Left cardiac atrium (tissue), 4 donors: Measurements from ENCODE around the gene BIN1. TPM values are rescaled to one million over a fixed set of nuclear protein-coding genes. Genes with fewer than 3 reads are reported as not detected.

Experiments used
- ATAC-seq, 2 donors: fragments of 200-7000 bp; cut with Tn5 transposase; one replicate each; pipeline ENCODE4 v1.9.1; 2020; ENCODE audit warnings: mild to moderate bottlenecking in 2 of 2, moderate library complexity in 2 of 2
- DNase-seq: peaks from one replicate; pipeline ENCODE4 v3.0.0-alpha.2; 2020
- intact Hi-C, 2 donors: fragments of 100-400 bp; cut with DNase I; formaldehyde crosslinking; loops; one replicate each; pipeline versions ENCODE4 v1.14.1 to v1.15.1; 2022 to 2023
- total RNA-seq, 2 donors: library from RNA; stranded (reverse); fragmentation: NEBNext Ultra II Directional; extraction: Animal tissue kit (Norgen Biotek cat#: 25700); gene quantifications; one replicate each; pipeline ENCODE4 v1.2.1, GENCODE V29; 2021
- donor health status: DM: no; HTN: yes; CAD: no.
- donor health status: DM: no; HTN: yes; CAD: no; lungs with severe emphysema.
- donor health status: DM: yes; HTN: yes; CAD: no.
- donor health status: Dilated cardiomyopathy.

BIN1 gene
- total RNA-seq, 2 donors from 2014 or later, result 16.2 to 23.6 TPM

DNA sequence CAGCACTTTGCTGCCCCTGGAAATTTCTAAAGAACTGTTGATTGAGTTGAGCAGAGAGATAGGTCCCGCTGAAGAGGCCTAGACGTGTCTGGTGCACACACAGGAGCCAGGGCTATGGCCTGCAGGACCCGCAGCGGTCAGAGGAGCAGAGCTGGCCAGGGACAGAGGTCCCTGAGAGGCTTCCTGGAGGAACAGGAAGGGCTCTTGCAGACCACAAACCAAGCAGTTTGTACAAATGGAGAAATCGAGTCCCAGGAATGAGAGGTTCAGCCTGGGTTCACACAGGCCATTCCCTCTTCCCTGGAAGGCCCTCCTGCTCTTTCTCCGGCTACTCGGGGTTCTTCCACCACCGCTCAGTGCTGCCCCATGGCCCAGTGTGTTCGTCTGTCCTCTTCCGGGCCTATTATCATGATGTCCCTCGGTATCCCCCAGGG is 1.2 kb upstream of the BIN1 start:
- no peak for DNase-seq
- intact Hi-C loops, result loop anchor here in 1 of 2 donors (10.0 kb wide), 1 partner anchor 47 kb away; no protein-coding TSS in a partner anchor
- no peak for ATAC-seq

DNA sequence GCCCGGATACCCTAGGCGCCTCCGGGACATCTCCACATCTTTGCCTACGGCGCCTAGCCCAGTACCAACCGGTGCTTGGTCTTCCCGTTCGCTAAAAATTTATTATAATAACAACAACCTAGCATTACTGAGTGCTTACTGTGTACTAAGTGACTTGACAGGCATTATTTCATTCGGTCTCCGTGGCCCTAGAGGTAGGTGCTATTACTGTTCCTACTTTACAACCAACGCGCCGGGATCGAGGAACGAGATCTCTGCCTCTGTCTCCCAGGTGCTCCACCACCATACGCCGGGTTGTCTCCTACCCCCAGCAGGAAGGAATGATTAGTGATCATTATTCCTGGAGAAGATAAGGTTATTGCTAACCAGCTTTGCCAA is 657 bp upstream of the BIN1 start:
- no peak for DNase-seq
- peak in 1 of 2 donors; percentile 4 for ATAC-seq
- intact Hi-C loops, result loop anchor here in 1 of 2 donors (10.0 kb wide), 1 partner anchor 47 kb away; no protein-coding TSS in a partner anchor

DNA sequence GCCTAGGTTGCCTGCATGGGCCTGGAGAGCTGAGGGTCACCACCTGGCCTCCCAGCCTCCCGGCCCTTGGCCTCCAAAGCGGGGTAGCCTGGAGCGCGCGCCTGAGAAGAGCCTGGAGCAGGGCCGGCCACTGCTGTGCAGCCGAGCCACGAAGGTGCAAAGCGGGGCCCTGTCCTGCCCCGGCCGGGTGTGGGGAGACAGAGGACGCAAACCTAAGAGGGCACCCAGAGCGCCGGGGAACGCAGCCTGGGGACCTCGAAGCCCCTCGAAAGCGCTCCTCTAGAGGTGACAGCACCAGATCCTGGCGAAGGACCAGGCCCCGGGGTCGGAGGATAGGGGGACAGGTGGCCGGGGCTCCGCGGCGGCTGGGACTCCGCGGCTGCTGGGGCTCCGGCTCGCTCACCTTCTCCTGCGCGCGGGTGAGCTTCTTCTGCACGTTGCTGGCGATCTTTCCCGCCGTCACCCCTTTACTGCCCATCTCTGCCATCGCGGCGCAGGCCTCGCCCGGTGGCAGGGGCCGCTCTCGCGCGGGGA is 430 bp downstream of the BIN1 start:
- ATAC-seq (peak; percentile 9 to 29), DNase-seq (peak; percentile 40)
- intact Hi-C loops, result loop anchor here in 1 of 2 donors (10.0 kb wide), 1 partner anchor 48 kb away; no protein-coding TSS in a partner anchor

DNA sequence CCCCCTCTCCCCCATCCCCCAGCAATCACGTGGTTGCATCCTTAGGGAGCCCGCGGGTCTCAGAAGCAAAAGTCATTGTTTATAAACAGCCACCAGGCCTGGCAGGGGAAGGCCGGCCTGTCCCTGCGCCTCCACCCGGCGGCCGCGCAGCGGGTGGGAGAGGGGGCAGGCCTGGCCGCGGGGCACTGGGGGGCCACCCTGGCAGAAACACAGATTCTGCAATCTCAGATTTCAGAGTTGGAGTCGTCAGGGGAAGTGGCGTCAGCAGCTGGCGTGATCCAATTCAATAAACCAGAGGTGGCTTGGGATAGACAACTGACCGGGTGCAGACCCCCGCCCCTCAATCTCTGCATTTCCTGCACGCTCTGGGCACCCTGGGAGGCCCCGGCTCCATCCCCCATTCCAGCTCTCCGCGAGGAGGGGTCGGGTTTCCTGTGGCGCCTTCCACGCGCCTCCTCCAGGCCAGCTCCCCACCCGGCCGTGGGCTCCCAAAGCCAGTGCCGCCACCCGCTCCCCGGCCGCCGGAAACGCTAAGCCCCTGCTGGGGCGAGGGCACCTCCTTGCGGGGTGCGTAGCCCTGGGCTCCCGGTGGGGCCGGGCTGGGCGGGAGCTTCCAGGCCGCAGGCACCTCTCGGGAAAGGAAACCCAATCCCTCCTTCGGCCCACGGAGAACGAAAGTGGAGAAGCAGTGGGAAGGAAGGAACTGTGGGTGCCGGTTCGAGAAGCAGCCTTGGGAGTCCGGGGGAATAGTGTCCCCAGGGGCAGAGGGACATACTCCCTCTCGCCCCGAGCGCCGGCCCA is 1.1 kb downstream of the BIN1 start:
- intact Hi-C loops, result loop anchor here in 1 of 2 donors (10.0 kb wide), 1 partner anchor 49 kb away; no protein-coding TSS in a partner anchor
- DNase-seq, result no peak
- ATAC-seq, result peak; percentile 16 to 25

DNA sequence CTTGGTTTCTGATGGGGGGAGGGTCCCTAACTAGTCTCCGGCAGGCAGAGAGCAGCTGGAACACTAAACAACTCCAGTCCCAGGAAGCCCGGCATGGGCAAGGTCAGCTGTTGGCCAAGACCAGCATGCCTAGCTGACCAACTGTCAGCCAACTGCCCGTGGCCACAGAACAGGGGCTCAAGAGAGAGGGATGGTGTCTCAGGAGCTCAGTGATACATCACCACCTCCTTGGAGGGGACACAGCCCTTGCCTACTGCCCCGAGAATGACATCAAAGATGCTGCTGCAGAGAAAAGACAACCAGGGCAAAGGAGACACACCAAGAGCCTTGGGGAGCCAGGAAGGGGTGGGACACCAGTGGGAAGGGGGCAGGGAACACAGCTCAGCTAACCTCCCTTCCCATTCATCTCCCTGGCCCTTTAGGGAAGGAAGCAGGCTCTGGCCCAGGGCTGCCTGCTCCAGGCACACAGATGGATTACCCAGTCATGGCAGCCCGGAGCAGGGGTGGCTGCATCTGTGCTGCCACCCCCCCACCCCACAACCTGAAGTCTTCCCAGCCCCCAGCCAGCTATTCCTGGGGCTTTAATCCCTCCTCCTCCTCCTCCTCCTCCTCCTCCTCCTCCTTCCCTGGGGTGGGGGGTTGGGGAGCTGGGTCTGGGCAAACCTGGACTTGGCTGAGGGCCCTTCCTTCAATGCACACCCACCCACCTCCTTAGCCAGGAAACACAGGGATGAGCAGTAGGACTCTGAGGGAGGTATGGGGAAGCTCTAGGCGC is 1.9 kb downstream of the BIN1 start:
- DNase-seq (no peak), ATAC-seq (no peak)
- intact Hi-C loops, result loop anchor here in 1 of 2 donors (10.0 kb wide), 1 partner anchor 50 kb away; no protein-coding TSS in a partner anchor

DNA sequence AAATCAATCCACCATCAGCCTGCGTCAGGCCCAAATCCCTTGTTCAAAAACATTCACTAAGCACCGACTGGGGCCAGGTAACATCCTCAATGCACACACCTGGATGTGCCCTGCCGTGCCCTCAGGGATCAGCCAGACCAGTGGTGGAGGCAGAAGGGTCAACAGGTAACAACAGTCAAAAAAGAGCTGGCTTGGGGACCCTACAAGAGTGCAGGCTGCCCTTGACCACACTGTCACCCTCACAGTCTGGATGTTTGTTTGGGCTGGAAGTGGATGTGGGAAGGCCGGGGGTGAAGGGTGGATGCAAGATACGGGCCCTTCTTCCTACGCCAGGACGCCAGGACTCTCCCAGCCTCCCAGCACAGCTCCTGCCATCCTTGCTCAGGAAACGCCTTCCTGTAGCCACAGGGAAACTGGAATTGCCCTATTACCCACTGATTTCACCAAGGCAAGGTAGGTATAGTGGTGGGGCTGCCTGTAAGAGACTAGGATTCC is 2.7 kb downstream of the BIN1 start:
- no peak for DNase-seq

DNA sequence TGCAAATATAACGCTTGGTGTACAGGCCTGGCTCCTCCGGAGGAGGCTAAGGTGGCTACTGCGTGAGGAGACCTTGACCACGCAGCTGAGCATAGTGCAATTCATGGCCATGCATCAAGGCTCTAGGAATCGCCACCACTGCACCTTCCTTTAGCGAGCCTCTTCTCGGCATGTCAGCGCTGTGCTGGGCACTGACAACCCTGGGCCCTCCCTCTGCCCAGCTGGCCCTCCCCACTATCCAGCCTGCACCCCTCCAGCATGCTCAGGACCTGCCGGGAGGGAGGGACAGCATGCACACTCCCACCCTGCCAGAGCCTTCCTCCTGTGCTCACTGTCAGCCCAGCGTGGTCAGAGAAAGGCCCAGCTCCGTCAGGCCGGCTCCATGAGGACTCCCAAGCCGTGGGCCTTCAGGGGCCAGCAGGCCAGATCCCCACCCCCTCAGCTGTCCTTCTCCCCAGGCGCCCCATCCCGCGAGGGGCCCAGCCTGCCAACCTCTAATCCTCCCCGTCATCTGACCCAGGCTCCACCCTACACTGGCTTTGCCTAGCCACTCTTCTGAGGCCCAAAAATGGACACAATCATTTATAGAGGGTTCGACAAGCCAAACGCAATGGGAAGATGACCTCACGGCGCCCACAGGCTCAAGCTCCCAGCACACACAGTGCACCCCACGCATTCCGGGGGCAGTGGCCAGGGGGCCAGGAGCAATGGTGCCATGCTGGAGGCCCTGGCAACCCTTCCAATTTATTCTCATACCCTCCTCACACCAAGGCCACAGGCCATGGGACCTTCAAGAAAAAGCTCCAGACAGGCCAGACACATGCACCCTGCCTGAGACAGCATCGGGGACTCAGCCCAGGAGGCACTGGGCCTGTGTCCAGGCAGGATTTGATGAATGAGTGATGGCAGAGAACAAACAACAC is 3.5 kb downstream of the BIN1 start:
- intact Hi-C loops, result loop anchor here in 1 of 2 donors (10.0 kb wide), 1 partner anchor 51 kb away; no protein-coding TSS in a partner anchor
- DNase-seq, result no peak
- no peak for ATAC-seq

More for the DNA sequence above, 2.7 kb downstream of the BIN1 start:
- intact Hi-C loops, result loop anchor here in 1 of 2 donors (10.0 kb wide), 1 partner anchor 51 kb away; no protein-coding TSS in a partner anchor
- no peak for ATAC-seq

DNA sequence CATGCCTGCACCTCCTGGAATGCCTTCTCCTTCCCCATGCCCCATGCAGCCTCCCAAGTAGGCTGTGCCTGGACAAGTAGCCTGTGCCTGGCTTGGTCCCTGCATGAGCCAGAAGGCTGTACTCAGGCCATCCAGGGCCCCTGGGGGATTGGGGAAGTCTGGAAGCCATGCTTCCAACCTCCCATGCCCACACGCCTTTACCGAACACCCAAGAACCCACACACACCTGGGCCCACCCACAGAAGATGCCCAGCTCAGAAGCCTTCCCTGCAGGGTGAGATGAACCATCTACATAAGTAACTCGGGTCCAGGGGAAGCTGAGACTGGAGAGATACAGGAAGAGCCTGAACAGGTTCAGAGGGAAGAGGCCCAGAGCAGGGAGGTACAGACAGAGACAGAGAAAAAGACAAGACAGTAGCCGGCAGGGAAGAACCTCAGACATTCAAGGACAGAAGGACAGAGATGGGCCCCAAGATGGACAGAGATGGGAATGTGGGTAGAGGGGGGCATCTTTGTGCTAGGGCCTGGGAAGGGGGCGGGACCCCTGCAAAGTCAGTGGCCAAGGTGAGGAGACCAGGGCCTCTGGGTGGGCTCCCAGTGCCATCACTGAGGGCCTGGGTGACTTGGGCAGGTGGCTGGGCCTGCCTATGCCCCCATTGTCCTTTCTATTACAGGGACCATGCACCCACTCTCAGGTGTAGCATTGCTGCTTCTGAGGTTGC is 4.3 kb downstream of the BIN1 start:
- intact Hi-C loops, result loop anchor here in 1 of 2 donors (10.0 kb wide), 1 partner anchor 52 kb away; no protein-coding TSS in a partner anchor
- no peak for ATAC-seq
- no peak for DNase-seq

DNA sequence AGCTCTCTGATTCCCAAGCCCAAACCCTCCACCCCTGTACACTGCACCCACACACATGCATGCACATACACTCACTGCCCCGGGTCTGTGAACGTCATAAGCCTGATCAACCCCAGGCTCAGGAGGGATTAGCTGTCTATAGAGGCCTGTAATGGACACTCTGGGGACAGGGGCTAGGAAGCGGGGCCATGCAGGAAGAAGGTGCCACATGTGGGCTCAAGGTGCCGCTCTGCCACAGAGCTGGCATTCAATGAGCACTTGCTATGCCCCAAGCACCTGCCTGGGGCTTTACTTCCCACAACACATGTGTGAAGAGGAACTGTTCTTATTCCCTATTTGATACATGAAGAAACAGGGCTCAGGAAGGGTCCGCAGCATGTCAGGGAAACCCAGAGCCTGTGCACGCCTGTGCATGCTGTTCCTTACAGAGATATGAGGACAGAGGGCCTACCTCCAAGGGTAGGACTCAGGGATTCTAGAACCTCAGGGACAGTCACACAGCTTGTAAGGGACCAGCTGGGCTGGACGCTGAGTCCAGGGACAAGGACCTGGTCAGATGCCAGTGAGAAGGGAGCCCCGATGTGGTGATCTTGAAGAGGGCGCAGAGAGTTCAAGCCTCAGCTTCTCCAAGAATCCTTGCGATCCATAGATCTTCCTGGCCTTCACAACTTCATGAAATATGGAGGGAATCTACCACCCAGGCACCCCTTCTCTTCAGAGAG is 5.0 kb downstream of the BIN1 start:
- DNase-seq (no peak), ATAC-seq (no peak)
- intact Hi-C loops, result loop anchor here in 1 of 2 donors (10.0 kb wide), 1 partner anchor 53 kb away; no protein-coding TSS in a partner anchor

DNA sequence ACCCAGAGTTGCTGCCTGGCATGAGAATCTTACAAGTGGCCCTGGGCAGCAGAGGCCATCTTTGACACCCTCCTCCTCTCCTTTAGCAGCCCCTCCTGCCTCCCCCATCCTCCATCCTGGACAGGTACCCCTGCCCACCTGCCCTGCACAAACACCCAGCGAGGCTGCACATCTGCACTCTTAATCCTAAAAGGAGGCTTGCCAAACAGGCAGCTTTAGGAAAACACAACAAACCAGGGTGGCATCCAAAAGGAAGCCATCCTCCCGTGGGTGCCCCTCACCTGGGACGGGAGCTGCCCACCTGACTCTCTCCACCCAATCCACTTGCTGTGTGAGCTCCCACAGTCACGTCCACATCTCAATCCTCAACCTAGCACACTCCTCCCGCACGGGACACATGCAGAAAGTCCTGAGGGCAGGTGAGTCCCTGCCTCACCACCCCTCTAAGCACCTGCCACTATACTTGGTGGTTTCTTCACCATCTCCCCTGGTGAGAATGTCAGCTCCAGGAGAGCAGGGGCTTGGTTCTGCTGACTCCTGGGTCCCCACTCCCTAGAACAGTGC is 5.8 kb downstream of the BIN1 start:
- intact Hi-C loops, result loop anchor here in 1 of 2 donors (10.0 kb wide), 1 partner anchor 54 kb away; no protein-coding TSS in a partner anchor
- no peak for ATAC-seq
- no peak for DNase-seq

DNA sequence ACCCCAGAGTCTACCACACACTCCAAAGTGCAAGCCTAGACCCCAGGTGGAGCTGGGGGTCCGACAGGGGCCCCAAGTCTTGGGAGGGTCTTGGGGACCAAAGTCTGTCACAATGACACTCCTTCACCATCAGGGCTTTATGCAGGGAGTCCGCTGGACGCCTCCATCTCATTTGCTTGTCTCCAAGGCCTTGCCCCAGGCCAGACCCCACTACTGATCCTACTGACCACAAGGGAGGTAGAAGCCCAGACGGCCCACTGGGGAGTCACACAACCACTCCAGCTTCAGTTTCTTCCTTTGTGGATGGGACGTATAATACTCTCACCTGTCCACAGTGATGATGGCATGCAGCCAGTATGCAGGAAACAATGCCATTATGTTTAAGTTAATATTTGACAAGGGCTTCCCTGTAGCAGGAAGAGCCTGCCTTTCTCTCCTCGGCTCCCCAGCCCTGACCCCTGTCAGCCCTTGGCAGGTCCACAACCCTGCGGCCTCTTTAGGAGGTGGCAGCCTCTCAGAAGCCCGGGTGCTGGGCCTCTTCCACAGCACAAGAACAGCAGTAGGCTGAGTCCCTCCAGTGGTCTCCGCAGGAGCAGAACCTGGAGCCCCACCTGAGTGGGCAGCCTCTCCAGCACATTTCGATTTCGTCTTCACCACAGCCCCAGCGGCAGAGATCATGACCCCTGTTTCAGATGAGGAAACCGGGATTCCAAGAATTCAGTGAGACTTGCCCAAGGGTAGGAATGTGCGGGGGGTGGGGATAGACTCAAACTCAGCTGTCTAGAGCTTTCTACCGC is 6.5 kb downstream of the BIN1 start:
- intact Hi-C loops, result loop anchor here in 1 of 2 donors (10.0 kb wide), 1 partner anchor 54 kb away; no protein-coding TSS in a partner anchor
- ATAC-seq, result peak in 1 of 2 donors; percentile 7
- DNase-seq, result peak; percentile 7

DNA sequence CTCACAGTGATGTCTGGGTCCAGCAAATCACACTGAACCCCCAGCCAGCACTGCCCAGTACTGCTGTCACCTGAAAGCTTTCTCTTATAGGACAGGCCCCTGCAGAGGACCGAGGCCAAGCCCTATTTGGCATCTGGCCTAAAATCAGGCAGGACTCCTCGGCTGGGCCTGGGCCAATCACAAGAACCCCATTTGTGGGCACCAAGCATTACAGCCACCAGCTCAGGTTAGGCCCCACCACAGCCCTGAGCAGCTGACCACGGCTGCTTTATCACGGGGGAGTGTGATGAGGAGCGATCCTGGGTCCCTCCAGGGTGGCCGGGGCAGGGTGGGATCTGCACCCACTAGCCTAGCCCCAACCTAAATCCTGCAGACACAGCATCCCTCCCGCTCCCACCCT is 8.2 kb downstream of the BIN1 start:
- DNase-seq, result peak; percentile 8
- intact Hi-C loops, result no loop called here
- ATAC-seq, result no peak

DNA sequence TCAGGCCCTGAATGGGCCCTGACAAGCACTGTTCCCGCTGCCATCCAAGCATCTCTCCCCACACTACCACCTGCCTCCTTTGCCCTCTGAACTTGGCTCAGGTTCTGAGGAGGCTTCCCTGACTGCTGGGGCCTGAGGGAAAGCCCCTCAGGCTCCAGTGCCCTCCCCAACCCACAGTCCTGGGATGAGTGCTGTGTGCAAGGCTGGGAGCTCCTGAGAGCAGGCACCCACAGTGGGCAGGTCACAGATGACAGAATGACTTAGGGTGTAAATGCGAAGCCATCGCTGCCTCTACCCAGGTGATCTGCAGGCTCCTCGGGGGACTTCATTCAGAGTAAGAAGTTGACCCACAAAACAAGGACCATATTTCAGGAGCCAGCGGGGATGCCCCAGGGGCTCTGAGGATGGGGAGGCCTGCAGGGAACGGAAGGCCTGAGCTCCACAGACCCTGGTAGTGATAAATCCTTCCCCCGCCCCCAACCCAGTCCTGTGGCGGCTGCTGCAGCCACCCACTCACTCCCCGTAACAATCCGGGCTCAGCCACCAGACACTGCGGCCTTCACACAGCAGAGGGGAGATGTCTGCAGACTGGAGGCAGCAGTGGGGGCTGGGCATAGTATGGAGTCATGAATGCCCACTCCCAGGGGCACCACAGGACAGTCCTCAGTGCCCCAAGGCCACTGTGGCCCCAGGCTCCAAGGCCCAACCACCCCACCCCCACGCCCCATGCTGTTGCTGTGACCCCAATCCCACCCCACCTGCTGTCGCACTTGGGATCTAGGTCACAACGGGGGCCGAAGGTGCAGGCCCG is 8.9 kb downstream of the BIN1 start:
- ATAC-seq, result no peak
- no peak for DNase-seq
- intact Hi-C loops, result no loop called here

DNA sequence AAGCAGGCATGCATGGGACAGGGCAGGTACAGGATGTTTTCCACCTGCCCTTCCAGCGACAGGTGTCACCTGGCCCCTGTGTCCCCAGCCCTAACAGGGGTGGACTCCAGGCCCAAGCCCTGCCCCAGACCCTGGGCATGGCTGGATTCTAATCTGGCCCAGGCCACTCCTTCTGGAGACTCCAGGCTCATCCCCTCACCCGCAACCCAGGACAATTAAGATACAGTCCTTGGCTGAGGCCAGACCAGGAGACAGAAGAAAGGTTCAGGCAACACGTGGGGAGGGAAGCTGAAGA is 9.5 kb downstream of the BIN1 start:
- ATAC-seq (no peak), DNase-seq (no peak)
- intact Hi-C loops, result no loop called here
